Astrocyte of the cerebellum (primary cell): ENCODE measurements around the gene ZFAND3.

Experiments used
- DNase-seq: peaks from one replicate; pipeline ENCODE4 v3.0.0-alpha.2; 2011; ENCODE audit warnings: low read depth
- H3K4me3 ChIP-seq: 2 replicates; pipeline ENCODE4 v1.5.1; 2011; ENCODE audit warnings: mild to moderate bottlenecking, low read depth, low read length, moderate library complexity
- CTCF ChIP-seq: IDR thresholded peaks from 2 replicates; pipeline ENCODE4 v1.5.1; 2012; ENCODE audit warnings: low read length, low read depth, moderate library complexity, mild to moderate bottlenecking; ENCODE audit errors: missing control alignments
- in situ Hi-C: cut with HindIII; loops from 2 replicates; pipeline ENCODE4 v1.10.0; 2017; ENCODE audit warnings: low sequenced_read_pairs

ZFAND3 gene

DNA sequence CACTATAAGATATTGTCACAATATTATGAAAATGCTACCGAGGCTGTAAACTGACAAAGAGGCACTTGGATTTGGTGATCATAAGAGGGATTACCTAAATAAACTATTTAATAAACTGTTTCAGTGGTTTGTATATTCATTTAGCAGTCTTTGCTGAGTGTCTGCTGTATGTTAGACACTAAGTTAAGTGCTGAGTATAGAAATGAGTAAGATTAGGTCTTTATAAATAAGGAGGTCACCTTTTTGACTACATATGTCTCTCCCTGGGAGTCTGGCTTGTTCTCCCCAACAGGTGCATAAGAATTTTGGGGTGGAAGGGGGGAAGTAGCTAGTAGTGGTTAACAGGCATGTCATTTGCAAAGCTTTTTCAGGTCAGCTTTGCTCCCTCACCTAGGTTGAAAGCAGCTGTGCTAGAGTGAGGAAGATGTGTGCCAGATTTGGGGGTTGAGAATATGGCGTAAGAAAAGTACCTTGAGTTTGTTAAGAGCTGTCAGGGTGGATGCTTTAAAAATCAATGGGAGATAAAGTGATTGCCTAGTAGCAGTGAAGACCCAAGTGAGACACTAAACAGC, 246.3 kb downstream of the ZFAND3 start:
- no peak overlapping the region for H3K4me3 ChIP-seq
- in situ Hi-C loops = no loop called here
- no peak for TF ChIP-seq CTCF
- no peak for DNase-seq

DNA sequence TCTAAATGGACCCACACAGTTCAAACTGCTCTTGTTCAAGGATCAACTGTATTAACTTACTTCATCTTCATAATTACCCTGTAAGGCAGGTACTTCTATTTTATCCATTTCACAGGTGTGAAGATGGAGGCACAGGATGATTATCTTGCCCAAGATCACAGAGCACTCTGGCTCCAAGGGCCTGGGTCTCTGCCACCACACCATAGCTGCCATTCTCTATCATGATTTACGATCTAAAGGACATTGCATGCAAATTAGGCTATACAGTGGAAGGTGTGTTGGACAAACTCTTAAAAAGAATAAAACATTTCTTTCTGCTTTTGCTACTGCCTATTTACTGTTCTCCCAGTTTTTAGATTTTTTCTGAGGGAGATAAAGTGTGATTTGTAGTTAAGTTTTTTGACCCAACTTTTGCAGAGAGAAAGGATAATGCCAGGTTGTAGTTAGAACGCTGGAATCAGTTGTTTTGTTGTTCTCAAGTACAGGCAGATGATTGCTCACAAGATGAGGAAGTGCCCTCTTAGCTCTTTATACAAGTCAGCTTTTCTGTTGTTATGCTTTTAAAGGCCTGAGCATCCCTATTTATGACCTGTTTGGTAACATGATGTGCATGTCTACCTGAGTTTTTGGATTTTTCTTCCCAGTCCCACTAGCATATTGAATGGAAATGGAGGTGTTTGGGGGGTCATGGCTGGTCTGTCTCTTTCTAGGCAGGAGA, 247.9 kb downstream of the ZFAND3 start:
- no peak for DNase-seq
- in situ Hi-C loops = no loop called here
- TF ChIP-seq CTCF = no peak
- H3K4me3 ChIP-seq = no peak overlapping the region

GRCh38 chr6:38068854-38069590, 249.5 kb downstream of the ZFAND3 start:
- DNase-seq = no peak
- TF ChIP-seq CTCF = no peak
- in situ Hi-C loops = no loop called here
- H3K4me3 ChIP-seq = no peak overlapping the region

DNA sequence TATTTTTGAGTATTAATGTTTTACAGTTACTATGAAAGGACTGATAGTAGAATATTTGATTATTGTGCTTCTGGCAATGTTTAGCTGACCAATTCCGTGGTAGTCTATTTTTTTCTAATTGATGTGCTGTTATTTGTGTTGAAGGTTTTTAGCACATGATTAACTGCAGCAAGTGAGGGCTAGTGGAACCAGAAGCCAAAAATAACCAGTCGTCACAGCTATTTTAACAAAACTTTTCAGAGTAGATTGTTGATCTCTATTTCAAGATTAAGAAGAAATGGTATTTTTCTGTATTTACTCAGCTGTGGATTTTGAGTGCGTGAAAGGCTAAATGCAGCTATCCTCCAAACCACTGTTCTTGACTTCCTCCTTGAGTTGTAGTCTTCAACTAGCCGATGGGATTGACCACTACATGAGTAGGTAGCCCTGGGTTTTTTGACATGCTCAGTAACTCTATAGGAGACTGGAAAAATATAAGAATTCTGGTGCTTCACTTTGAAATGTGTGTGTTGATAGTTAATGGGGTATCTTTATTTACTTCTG, 258.0 kb downstream of the ZFAND3 start:
- TF ChIP-seq CTCF = no peak
- in situ Hi-C loops = no loop called here
- DNase-seq = no peak
- no peak overlapping the region for H3K4me3 ChIP-seq

- no peak for DNase-seq
- in situ Hi-C loops = no loop called here
- no peak for TF ChIP-seq CTCF
- H3K4me3 ChIP-seq = no peak overlapping the region
Measured at GRCh38 chr6:38078671-38079070, 259.1 kb downstream of the ZFAND3 start.

- in situ Hi-C loops = no loop called here
Measured at GRCh38 chr6:38079107-38079506, 259.6 kb downstream of the ZFAND3 start.

More at GRCh38 chr6:38079107-38079506, 259.6 kb downstream of the ZFAND3 start:
- DNase-seq = no peak
- no peak for TF ChIP-seq CTCF
- H3K4me3 ChIP-seq = no peak overlapping the region
